ENCODE measurements around the gene TCF23.

Gene TCF23

DNA sequence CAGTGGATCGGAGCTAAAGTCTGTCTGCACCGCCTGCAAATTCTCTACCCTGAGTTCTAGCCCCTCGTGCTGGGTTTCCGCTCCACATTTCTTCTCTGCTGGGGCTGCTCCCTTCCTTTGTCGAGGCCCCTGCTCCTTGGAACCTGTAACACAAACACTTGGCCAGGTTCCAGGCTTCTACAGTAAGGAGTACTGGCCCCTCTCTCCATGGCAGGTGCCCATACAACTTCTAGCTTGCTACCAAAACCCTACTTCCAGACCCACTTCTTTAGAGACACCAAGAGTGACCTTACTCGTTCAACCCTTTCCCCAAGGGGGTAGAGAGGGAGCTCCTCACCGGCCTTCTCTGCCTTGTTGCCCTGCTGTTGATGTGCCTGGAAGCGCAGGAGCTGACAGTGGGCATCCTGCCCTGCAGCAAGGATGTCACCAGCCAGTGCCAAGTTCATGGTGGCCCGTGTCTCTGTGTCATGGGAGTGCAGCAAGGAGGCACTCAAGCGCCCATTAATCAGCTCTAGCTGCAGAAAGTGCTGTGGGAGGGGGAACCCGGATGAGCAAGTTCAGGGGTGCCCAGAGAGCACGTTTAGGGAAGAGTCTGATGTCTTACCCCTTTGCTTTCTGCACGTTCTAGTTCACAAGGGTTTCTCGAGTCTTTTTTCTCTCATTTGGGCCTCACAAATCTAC, 15.5 kb upstream of the TCF23 start:
- peaks cover 22% of the 10 kb centered on the region for H3K79me2 ChIP-seq (ENCODE audit: control insufficient read depth, low read length)
- peaks cover 17% of the 10 kb centered on the region for H3K4me1 ChIP-seq (ENCODE audit: control insufficient read depth, low read length)
- no peaks in the 10 kb centered on the region for H3K9me3 ChIP-seq (ENCODE audit: control insufficient read depth, insufficient read depth, low read length)
- H3K4me3 ChIP-seq (ENCODE audit: low read length), result peak overlapping the region; percentile 97
- no peaks in the 10 kb centered on the region; the same call in 1 of the 2 replicates for H4K20me1 ChIP-seq (ENCODE audit: control insufficient read depth, insufficient read depth, low read depth, low read length)
- TF ChIP-seq EZH2phosphoT487 (IDR thresholded peaks at IDR 0.05; ENCODE audit: borderline replicate concordance, low read length), result no peak
- TF ChIP-seq, protein P1, sequence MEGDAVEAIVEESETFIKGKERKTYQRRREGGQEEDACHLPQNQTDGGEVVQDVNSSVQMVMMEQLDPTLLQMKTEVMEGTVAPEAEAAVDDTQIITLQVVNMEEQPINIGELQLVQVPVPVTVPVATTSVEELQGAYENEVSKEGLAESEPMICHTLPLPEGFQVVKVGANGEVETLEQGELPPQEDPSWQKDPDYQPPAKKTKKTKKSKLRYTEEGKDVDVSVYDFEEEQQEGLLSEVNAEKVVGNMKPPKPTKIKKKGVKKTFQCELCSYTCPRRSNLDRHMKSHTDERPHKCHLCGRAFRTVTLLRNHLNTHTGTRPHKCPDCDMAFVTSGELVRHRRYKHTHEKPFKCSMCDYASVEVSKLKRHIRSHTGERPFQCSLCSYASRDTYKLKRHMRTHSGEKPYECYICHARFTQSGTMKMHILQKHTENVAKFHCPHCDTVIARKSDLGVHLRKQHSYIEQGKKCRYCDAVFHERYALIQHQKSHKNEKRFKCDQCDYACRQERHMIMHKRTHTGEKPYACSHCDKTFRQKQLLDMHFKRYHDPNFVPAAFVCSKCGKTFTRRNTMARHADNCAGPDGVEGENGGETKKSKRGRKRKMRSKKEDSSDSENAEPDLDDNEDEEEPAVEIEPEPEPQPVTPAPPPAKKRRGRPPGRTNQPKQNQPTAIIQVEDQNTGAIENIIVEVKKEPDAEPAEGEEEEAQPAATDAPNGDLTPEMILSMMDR (IDR thresholded peaks at IDR 0.05; ENCODE audit: low read depth, low read length, poor library complexity, severe bottlenecking), result no peak
- peak overlapping the region; percentile 75 for H3K4me2 ChIP-seq (ENCODE audit: low read length)
- H3F3A ChIP-seq (ENCODE audit: control insufficient read depth, insufficient read depth), result no peaks in the 10 kb centered on the region
- no peaks in the 10 kb centered on the region for H3K27me3 ChIP-seq (ENCODE audit: control insufficient read depth, low read length)
- H3K36me3 ChIP-seq (ENCODE audit: control insufficient read depth, low read length), result peaks cover 48% of the 10 kb centered on the region
- H3K27ac ChIP-seq (ENCODE audit: low read depth, low read length), result no peak overlapping the region
- H3K9me2 ChIP-seq (replicated peaks; ENCODE audit: control insufficient read depth, low read length), result no peaks in the 10 kb centered on the region

DNA sequence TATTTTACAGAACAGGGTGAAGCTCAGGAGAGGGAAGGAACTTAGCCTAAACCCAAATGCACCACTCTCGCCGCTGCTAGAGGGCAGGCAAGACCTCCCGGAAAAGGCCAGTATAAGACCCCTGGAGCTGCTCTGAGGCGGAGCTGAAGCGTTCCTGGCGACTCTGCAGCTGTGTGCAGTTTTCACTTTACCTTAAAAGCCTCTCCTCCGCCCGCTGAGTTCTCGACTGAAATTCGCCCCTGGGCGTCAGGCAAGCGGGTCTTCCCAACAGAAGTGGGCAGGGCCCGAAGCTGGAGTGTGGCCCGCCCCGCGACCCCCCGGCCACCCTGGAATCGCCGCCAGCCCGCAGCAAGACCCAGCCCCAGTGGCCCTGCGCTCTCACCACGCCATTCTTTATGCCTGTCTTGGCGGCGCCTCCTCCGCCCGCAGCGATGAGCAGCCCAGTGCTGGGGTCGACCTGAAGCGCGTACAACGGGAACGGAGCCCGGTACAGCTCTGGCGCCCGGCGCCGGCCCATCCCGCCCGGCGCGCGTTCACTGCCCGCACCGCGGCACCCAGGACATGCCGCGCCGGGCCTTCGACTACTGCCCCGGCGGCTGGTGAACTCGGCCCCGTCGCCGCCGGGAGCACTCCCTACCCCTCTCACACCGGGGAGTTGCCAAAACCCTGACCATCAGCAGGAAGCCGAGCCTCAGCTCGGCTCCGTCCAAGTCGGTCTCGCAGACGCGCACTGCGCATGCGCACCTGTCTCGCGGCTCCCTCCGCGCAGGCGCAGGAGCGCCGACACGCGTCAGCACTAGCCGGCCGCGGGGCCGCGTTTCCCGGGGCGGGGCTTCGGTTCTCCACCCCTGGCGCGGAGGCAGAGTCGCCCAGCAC, 14.7 kb upstream of the TCF23 start, which contains the start of gene PREB:
Gene PREB (minus strand): TSS at position 732 of the 876 bp plus-strand sequence. CDS start 215 bp downstream, at position 517.
- H3K27ac ChIP-seq (ENCODE audit: low read depth, low read length), result peak within 1 kb of the TSS; percentile 38
- H3K27me3 ChIP-seq (ENCODE audit: control insufficient read depth, low read length), result no peaks in the 10 kb centered on the region
- H3K79me2 ChIP-seq (ENCODE audit: control insufficient read depth, low read length), result peaks cover 22% of the 10 kb centered on the region
- no peaks in the 10 kb centered on the region for H3F3A ChIP-seq (ENCODE audit: control insufficient read depth, insufficient read depth)
- TF ChIP-seq, protein P1 (IDR thresholded peaks at IDR 0.05; ENCODE audit: low read depth, low read length, poor library complexity, severe bottlenecking), result peak; percentile 59
- no peak for TF ChIP-seq EZH2phosphoT487 (IDR thresholded peaks at IDR 0.05; ENCODE audit: borderline replicate concordance, low read length)
- H3K4me2 ChIP-seq (ENCODE audit: low read length), result peak within 1 kb of the TSS; percentile 75
- H4K20me1 ChIP-seq (ENCODE audit: control insufficient read depth, insufficient read depth, low read depth, low read length), result no peaks in the 10 kb centered on the region; the same call in 1 of the 2 replicates
- H3K4me1 ChIP-seq (ENCODE audit: control insufficient read depth, low read length), result peaks cover 17% of the 10 kb centered on the region
- no peaks in the 10 kb centered on the region for H3K9me2 ChIP-seq (replicated peaks; ENCODE audit: control insufficient read depth, low read length)
- H3K36me3 ChIP-seq (ENCODE audit: control insufficient read depth, low read length), result peaks cover 47% of the 10 kb centered on the region
- peak within 1 kb of the TSS; percentile 97 for H3K4me3 ChIP-seq (ENCODE audit: low read length)
- no peaks in the 10 kb centered on the region for H3K9me3 ChIP-seq (ENCODE audit: control insufficient read depth, insufficient read depth, low read length)

DNA sequence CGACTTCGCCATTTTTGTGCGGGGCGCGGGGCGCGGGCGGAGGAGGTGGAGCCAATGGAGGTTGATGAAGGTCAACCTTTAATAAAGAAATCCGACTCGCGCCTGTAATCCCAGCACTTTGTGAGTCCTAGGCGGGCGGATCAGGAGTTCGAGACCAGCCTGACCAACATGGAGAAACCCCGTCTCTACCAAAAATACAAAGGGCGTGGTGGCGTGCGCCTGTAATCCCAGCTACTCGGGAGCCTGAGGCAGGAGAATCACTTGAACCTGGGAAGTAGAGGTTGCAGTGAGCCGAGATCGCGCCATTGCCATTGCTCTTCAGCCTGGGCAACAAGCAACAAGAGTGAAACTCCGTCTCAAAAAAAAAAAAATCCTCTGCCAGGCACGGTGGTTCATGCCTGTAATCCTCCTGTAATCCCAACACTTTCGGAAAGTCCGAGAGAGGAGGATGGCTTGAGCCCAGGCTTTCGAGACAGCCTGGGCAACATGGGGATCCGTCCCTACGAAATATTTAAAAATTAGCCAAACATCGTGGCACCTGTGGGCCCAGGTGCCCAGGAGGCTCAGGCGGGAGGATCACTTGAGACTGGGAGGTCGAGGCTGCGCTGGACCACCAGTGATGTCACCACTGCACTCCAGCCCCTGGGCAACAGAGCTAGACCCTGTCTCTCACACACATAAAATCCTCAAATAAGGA, 13.9 kb upstream of the TCF23 start:
- H3K27ac ChIP-seq (ENCODE audit: low read depth, low read length), result no peak overlapping the region
- no peak for TF ChIP-seq EZH2phosphoT487 (IDR thresholded peaks at IDR 0.05; ENCODE audit: borderline replicate concordance, low read length)
- TF ChIP-seq, protein P1 (IDR thresholded peaks at IDR 0.05; ENCODE audit: low read depth, low read length, poor library complexity, severe bottlenecking), result no peak
- no peaks in the 10 kb centered on the region; the same call in 1 of the 2 replicates for H4K20me1 ChIP-seq (ENCODE audit: control insufficient read depth, insufficient read depth, low read depth, low read length)

More for the DNA sequence above, 13.9 kb upstream of the TCF23 start:
- Histone ChIP-seq H3K9me2 (replicated peaks; ENCODE audit: control insufficient read depth, low read length) (no peaks in the 10 kb centered on the region), H3K79me2 (ENCODE audit: control insufficient read depth, low read length) (peaks cover 22% of the 10 kb centered on the region), H3K4me2 (ENCODE audit: low read length) (peak overlapping the region; percentile 75), H3F3A (ENCODE audit: control insufficient read depth, insufficient read depth) (no peaks in the 10 kb centered on the region), H3K36me3 (ENCODE audit: control insufficient read depth, low read length) (peaks cover 39% of the 10 kb centered on the region), H3K4me1 (ENCODE audit: control insufficient read depth, low read length) (peaks cover 17% of the 10 kb centered on the region), H3K9me3 (ENCODE audit: control insufficient read depth, insufficient read depth, low read length) (no peaks in the 10 kb centered on the region), H3K4me3 (ENCODE audit: low read length) (peak overlapping the region; percentile 97), H3K27me3 (ENCODE audit: control insufficient read depth, low read length) (no peaks in the 10 kb centered on the region)
